Prostate gland (tissue), 2 donors: Measurements from ENCODE around the gene RGS4.

Experiments used
- POLR2A ChIP-seq: fragments of 450-650 bp; IDR thresholded peaks from one replicate; pipeline ENCODE4 v1.6.1; 2016; ENCODE audit warnings: antibody characterized with exemption, mild to moderate bottlenecking
- TF ChIP-seq, protein P1 (sequence below), 4 experiments: fragments of 200-600 bp in 2 of 4; fragments of 450-650 bp in 2 of 4; sonication (generic) in 2 of 4; IDR thresholded peaks; 1 replicate in 3 of 4; 2 replicates in 1 of 4; pipeline ENCODE4 v1.5.1; 2016 to 2019; ENCODE audit warnings: antibody characterized with exemption in 4 of 4, mild to moderate bottlenecking in 2 of 4, moderate library complexity in 2 of 4

DNA sequence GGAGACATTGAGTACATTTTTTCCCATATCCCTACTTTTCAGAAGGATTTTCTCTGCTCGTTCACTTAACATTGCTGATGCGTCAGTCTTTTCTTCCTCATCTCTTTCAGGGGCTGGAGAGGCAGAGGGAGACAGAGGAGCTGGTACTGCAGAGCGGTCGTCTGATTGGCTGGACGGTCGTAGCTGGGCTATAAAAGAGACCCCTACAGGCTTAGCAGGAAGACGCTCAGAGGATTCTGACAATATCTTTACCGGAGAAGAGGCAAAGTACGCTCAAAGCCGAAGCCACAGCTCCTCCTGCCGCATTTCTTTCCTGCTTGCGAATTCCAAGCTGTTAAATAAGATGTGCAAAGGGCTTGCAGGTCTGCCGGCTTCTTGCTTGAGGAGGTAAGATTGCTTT is at the start of gene RGS4:
- TF ChIP-seq, protein P1, sequence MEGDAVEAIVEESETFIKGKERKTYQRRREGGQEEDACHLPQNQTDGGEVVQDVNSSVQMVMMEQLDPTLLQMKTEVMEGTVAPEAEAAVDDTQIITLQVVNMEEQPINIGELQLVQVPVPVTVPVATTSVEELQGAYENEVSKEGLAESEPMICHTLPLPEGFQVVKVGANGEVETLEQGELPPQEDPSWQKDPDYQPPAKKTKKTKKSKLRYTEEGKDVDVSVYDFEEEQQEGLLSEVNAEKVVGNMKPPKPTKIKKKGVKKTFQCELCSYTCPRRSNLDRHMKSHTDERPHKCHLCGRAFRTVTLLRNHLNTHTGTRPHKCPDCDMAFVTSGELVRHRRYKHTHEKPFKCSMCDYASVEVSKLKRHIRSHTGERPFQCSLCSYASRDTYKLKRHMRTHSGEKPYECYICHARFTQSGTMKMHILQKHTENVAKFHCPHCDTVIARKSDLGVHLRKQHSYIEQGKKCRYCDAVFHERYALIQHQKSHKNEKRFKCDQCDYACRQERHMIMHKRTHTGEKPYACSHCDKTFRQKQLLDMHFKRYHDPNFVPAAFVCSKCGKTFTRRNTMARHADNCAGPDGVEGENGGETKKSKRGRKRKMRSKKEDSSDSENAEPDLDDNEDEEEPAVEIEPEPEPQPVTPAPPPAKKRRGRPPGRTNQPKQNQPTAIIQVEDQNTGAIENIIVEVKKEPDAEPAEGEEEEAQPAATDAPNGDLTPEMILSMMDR (IDR thresholded peaks at IDR 0.05) = peak in 3 of 4 experiments; percentile 25 to 50 (median 33)
- TF ChIP-seq POLR2A = no peak
